A673 (cell line): Measurements from ENCODE around the gene CCSER1. TPM values are rescaled to one million over a fixed set of nuclear protein-coding genes. Genes with fewer than 3 reads are reported as not detected.

Experiments used
- BruUV-seq: library from RNA; stranded (reverse); fragments of 400-500 nt; replicated peaks from 2 replicates; lab custom pipeline; 2021; lab: Mats Ljungman, UMichigan
- CTCF ChIA-PET: fragments of 300-600 bp; sonication (Branson Sonifier 250); formaldehyde crosslinking; loops from one replicate; lab custom pipeline; 2022; ENCODE audit warnings: antibody characterized with exemption; lab: Charles Lee
- POLR2A ChIA-PET: fragments of 300-600 bp; sonication (Branson Sonifier 250); formaldehyde crosslinking; loops from one replicate; lab custom pipeline; 2022; ENCODE audit warnings: antibody characterized with exemption; ENCODE audit not compliant: low non-redundant PET; lab: Charles Lee
- DNase-seq: peaks from one replicate; pipeline ENCODE4 v3.0.0-alpha.2; 2015; ENCODE audit warnings: low spot score
- H3K27ac ChIP-seq: fragments of 200-600 bp; sonication (generic); 2 replicates; pipeline ENCODE4 v1.5.1; 2016; ENCODE audit warnings: mixed run types, low read depth, mild to moderate bottlenecking, mixed read lengths, antibody characterized with exemption, low read length; ENCODE audit not compliant: poor library complexity, severe bottlenecking
- H3K27me3 ChIP-seq: fragments of 200-600 bp; sonication (generic); replicated peaks from 2 replicates; pipeline ENCODE4 v1.6.1; 2017; ENCODE audit warnings: mixed run types, low read depth, mild to moderate bottlenecking, mixed read lengths, antibody characterized with exemption, low read length; ENCODE audit not compliant: insufficient read depth, poor library complexity
- H3K36me3 ChIP-seq: fragments of 200-600 bp; sonication (generic); 2 replicates; pipeline ENCODE4 v1.6.1; 2016; ENCODE audit warnings: mixed run types, mild to moderate bottlenecking, mixed read lengths, antibody characterized with exemption, low read length; ENCODE audit not compliant: insufficient read depth, poor library complexity, severe bottlenecking
- H3K4me1 ChIP-seq: fragments of 200-600 bp; sonication (generic); 2 replicates; pipeline ENCODE4 v1.6.1; 2017; ENCODE audit warnings: mixed run types, mild to moderate bottlenecking, mixed read lengths, antibody characterized with exemption, low read length; ENCODE audit not compliant: insufficient read depth, poor library complexity, severe bottlenecking
- H3K4me3 ChIP-seq: fragments of 200-600 bp; sonication (generic); 2 replicates; pipeline ENCODE4 v1.5.1; 2016; ENCODE audit warnings: low read depth, mixed run types, mild to moderate bottlenecking, mixed read lengths, low read length; ENCODE audit not compliant: poor library complexity, severe bottlenecking
- H3K9me3 ChIP-seq: fragments of 200-600 bp; sonication (generic); 2 replicates; pipeline ENCODE4 v1.6.1; 2016; ENCODE audit warnings: mixed run types, low read depth, mild to moderate bottlenecking, mixed read lengths, antibody characterized with exemption, low read length; ENCODE audit not compliant: poor library complexity, severe bottlenecking
- EZH2 ChIP-seq: fragments of 200-600 bp; sonication (generic); IDR thresholded peaks from 2 replicates; pipeline ENCODE4 v1.6.1; 2017; ENCODE audit warnings: borderline replicate concordance, low read depth, mild to moderate bottlenecking, mixed read lengths, antibody characterized with exemption, low read length; ENCODE audit not compliant: poor library complexity, severe bottlenecking
- intact Hi-C: fragments of 100-400 bp; cut with micrococcal nuclease; formaldehyde crosslinking; loops from one replicate; pipeline ENCODE4 v1.10.0; 2022; ENCODE audit not compliant: unreplicated experiment
- total RNA-seq: library from RNA; stranded (reverse); gene quantifications from 2 replicates; pipeline ENCODE4 v1.2.3, GENCODE V29; 2021
- TF ChIP-seq, protein P1 (sequence below): fragments of 300-800, 200-600 bp; sonication (generic); conservative IDR thresholded peaks from 2 replicates; pipeline ENCODE4 v1.5.1; 2017; ENCODE audit warnings: low read depth, mild to moderate bottlenecking, antibody characterized with exemption, low read length, moderate library complexity, mixed read lengths

CCSER1 gene
- total RNA-seq, 1 experiment from 2014 or later: not detected

DNA sequence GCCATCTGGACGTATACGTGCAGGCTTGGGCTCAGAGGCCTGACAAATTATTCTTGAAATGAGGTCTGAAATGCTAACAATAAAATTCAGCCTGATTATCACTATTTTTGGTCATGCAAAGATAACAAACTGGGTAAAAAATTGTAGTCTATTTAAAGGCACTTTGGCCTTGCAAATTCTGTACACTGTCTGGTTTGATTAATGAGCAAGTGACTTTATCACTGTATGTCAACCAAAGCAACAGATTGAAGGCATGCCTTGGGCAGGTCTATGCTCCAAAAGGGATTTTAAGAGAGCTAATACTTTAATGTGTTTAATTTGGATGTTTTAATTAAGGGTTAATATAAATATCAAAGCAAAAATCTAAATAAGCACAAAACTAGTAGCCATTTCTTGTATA, 1141.7 kb downstream of the CCSER1 start:
- Histone ChIP-seq H3K36me3 (no peaks in the 10 kb centered on the region), H3K9me3 (no peaks in the 10 kb centered on the region), H3K4me1 (no peaks in the 10 kb centered on the region), H3K27me3 (no peaks in the 10 kb centered on the region), H3K27ac (no peak overlapping the region), H3K4me3 (no peak overlapping the region)
- TF ChIP-seq EZH2: no peak
- TF ChIP-seq, protein P1, sequence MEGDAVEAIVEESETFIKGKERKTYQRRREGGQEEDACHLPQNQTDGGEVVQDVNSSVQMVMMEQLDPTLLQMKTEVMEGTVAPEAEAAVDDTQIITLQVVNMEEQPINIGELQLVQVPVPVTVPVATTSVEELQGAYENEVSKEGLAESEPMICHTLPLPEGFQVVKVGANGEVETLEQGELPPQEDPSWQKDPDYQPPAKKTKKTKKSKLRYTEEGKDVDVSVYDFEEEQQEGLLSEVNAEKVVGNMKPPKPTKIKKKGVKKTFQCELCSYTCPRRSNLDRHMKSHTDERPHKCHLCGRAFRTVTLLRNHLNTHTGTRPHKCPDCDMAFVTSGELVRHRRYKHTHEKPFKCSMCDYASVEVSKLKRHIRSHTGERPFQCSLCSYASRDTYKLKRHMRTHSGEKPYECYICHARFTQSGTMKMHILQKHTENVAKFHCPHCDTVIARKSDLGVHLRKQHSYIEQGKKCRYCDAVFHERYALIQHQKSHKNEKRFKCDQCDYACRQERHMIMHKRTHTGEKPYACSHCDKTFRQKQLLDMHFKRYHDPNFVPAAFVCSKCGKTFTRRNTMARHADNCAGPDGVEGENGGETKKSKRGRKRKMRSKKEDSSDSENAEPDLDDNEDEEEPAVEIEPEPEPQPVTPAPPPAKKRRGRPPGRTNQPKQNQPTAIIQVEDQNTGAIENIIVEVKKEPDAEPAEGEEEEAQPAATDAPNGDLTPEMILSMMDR: no peak
- ChIA-PET POLR2A (no interaction called here), CTCF (no interaction called here)
- BruUV-seq: no TSS peak
- intact Hi-C loops: no loop called here
- DNase-seq: no peak

DNA sequence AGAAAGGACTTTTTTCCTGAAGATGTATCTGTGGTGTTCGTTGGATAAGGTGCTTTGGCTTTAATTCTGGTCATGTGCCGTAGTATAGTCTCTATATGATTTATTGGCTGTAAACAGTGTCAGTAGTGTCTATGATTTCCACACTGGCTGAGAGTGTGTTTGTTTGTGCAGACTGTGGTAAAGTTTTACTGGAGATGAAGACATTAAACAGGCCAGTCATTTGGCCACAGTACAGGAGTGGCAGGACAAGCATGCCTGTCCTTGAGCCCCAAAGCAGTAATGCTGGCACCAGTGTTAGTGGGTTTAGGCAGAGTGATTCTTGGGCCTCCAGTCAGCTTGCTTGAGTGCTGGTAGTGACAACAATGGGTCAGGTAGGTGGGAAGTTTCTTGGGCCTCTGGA, 1152.7 kb downstream of the CCSER1 start:
- Histone ChIP-seq H3K4me3 (no peak overlapping the region), H3K9me3 (no peaks in the 10 kb centered on the region), H3K27ac (no peak overlapping the region), H3K36me3 (no peaks in the 10 kb centered on the region), H3K4me1 (no peaks in the 10 kb centered on the region), H3K27me3 (no peaks in the 10 kb centered on the region)
- no peak for DNase-seq
- POLR2A ChIA-PET: no interaction called here
- intact Hi-C loops: no loop called here
- TF ChIP-seq EZH2: no peak
- TF ChIP-seq, protein P1: no peak
- CTCF ChIA-PET: no interaction called here
- no TSS peak for BruUV-seq

DNA sequence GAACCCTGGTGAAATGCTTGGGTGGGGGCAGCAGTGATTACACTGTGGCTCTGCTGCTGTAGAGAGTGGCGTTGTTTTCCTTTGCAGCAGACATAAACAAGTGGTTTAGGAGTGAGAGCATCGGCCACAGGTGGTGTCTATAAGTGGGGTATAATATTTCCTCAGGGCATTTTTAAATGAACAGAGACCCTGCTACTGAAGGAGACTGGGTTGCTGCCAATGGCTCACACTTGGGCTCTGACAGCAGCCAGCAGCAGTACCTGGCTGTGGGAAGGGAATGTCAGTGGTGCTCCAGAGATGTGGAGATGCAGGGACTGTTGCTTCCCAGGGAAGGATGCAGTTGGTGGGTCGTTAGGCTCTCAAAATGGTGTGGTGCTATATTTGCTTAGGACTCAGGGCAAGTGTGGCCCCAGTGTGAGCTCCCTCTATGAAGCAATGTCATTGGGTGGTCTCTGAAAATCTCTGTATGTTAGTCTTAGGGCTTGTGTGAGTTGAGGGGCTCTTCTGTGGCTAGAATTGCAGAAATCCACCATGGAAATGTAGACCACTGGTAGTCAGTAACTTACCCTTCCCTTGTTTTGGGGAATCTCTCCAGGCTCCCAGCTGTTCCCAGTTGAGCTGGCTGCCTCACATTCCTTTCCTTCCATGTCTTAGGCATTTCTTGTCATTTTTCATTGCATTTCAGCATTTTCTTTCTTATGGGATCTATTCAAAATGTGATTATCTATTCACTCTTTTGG, 1153.5 kb downstream of the CCSER1 start:
- H3K27me3 ChIP-seq: no peaks in the 10 kb centered on the region
- no peak for DNase-seq
- ChIA-PET CTCF (no interaction called here), POLR2A (no interaction called here)
- H3K27ac ChIP-seq: no peak overlapping the region
- H3K4me3 ChIP-seq: no peak overlapping the region
- TF ChIP-seq, protein P1: no peak
- no peak for TF ChIP-seq EZH2
- intact Hi-C loops: no loop called here
- H3K4me1 ChIP-seq: no peaks in the 10 kb centered on the region
- H3K36me3 ChIP-seq: no peaks in the 10 kb centered on the region
- no peaks in the 10 kb centered on the region for H3K9me3 ChIP-seq
- BruUV-seq: no TSS peak
